Stimulated activated effector memory CD8-positive, alpha-beta T cell treated with anti-CD3 and anti-CD28 coated beads, Interleukin-12 subunit alpha, Interleukin-12 subunit beta, amount 100 ng/mL, for 72 hours (primary cell): ENCODE measurements around the gene C14orf132.
A peak's percentile ranks its signal among the peaks of the same experiment; 100 is the strongest.
"Not testable (repeated sequence)": the region's sequence is repeated elsewhere in the genome, so short reads cannot be mapped to it uniquely, and the experiment has no call there.

ENCODE experiments used
- ATAC-seq: fragments of 150-1000 bp; cut with Tn5 transposase; 2 replicates; pipeline ENCODE4 v1.10.0; 2021
- DNase-seq, 2 donors: peaks; one replicate each; pipeline ENCODE4 v3.0.0; 2021 to 2022; ENCODE audit warnings: low spot score in 2 of 2
- H3K27ac Mint-ChIP-seq: one replicate; pipeline ENCODE4 v1.8.0; 2022; ENCODE audit warnings: mild to moderate bottlenecking, mixed read lengths
- H3K36me3 Mint-ChIP-seq: one replicate; pipeline ENCODE4 v1.8.0; 2022; ENCODE audit warnings: mild to moderate bottlenecking, mixed read lengths
- H3K4me1 Mint-ChIP-seq: one replicate; pipeline ENCODE4 v1.8.0; 2022; ENCODE audit warnings: mixed read lengths
- H3K4me3 Mint-ChIP-seq: one replicate; pipeline ENCODE4 v1.8.0; 2022; ENCODE audit warnings: mild to moderate bottlenecking, mixed read lengths
- H3K9me3 Mint-ChIP-seq: one replicate; pipeline ENCODE4 v1.8.0; 2022; ENCODE audit warnings: mixed read lengths

C14orf132 gene

GRCh38 chr14:96064866-96065265, 25.7 kb downstream of the C14orf132 start:
- no peak for ATAC-seq
- H3K36me3 Mint-ChIP-seq = no peaks in the 10 kb centered on the region
- no peak for DNase-seq
- H3K4me1 Mint-ChIP-seq = no peaks in the 10 kb centered on the region
- H3K9me3 Mint-ChIP-seq = no peaks in the 10 kb centered on the region
- no peak overlapping the region for H3K4me3 Mint-ChIP-seq
- H3K27ac Mint-ChIP-seq = no peak overlapping the region

GRCh38 chr14:96065661-96066459, 26.7 kb downstream of the C14orf132 start:
- no peak overlapping the region for H3K4me3 Mint-ChIP-seq
- ATAC-seq (no peak), DNase-seq (no peak)
- H3K27ac Mint-ChIP-seq = no peak overlapping the region
- H3K9me3 Mint-ChIP-seq = no peaks in the 10 kb centered on the region
- H3K36me3 Mint-ChIP-seq = no peaks in the 10 kb centered on the region
- no peaks in the 10 kb centered on the region for H3K4me1 Mint-ChIP-seq

- no peak for DNase-seq
- Mint-ChIP-seq H3K4me1 (no peaks in the 10 kb centered on the region), H3K4me3 (no peak overlapping the region), H3K27ac (no peak overlapping the region), H3K9me3 (no peaks in the 10 kb centered on the region), H3K36me3 (no peaks in the 10 kb centered on the region)
- no peak for ATAC-seq
Observed at GRCh38 chr14:96066976-96067375, 27.8 kb downstream of the C14orf132 start.

GRCh38 chr14:96067985-96068930, 29.1 kb downstream of the C14orf132 start:
- H3K4me3 Mint-ChIP-seq = no peak overlapping the region
- ATAC-seq = no peak
- H3K36me3 Mint-ChIP-seq = no peaks in the 10 kb centered on the region
- no peaks in the 10 kb centered on the region for H3K9me3 Mint-ChIP-seq
- H3K27ac Mint-ChIP-seq = no peak overlapping the region
- no peaks in the 10 kb centered on the region for H3K4me1 Mint-ChIP-seq
- no peak for DNase-seq

GRCh38 chr14:96069421-96069820, 30.3 kb downstream of the C14orf132 start:
- Mint-ChIP-seq H3K9me3 (no peaks in the 10 kb centered on the region), H3K4me3 (no peak overlapping the region), H3K36me3 (no peaks in the 10 kb centered on the region), H3K27ac (no peak overlapping the region), H3K4me1 (no peaks in the 10 kb centered on the region)
- ATAC-seq (no peak), DNase-seq (no peak)

GRCh38 chr14:96071561-96071960, 32.4 kb downstream of the C14orf132 start:
- Mint-ChIP-seq H3K27ac (no peak overlapping the region), H3K9me3 (no peaks in the 10 kb centered on the region), H3K4me1 (no peaks in the 10 kb centered on the region), H3K36me3 (no peaks in the 10 kb centered on the region), H3K4me3 (no peak overlapping the region)
- DNase-seq = no peak
- peak; percentile 26 for ATAC-seq

GRCh38 chr14:96072076-96072475, 32.9 kb downstream of the C14orf132 start:
- Mint-ChIP-seq H3K4me1 (no peaks in the 10 kb centered on the region), H3K9me3 (no peaks in the 10 kb centered on the region), H3K27ac (no peak overlapping the region), H3K36me3 (no peaks in the 10 kb centered on the region), H3K4me3 (no peak overlapping the region)
- no peak for ATAC-seq
- no peak for DNase-seq

- no peak overlapping the region for H3K27ac Mint-ChIP-seq
- no peak for ATAC-seq
Observed at GRCh38 chr14:96072746-96073145, 33.6 kb downstream of the C14orf132 start.

GRCh38 chr14:96073260-96074039, 34.3 kb downstream of the C14orf132 start:
- H3K36me3 Mint-ChIP-seq, DNase-seq, ATAC-seq, H3K27ac Mint-ChIP-seq, H3K9me3 Mint-ChIP-seq, H3K4me1 Mint-ChIP-seq, H3K4me3 Mint-ChIP-seq: not testable (repeated sequence)

More at GRCh38 chr14:96072746-96073145, 33.6 kb downstream of the C14orf132 start:
- no peak for DNase-seq
- Mint-ChIP-seq H3K9me3 (no peaks in the 10 kb centered on the region), H3K4me3 (no peak overlapping the region), H3K4me1 (no peaks in the 10 kb centered on the region), H3K36me3 (no peaks in the 10 kb centered on the region)

GRCh38 chr14:96077983-96078624, 38.9 kb downstream of the C14orf132 start:
- Mint-ChIP-seq H3K4me3 (no peak overlapping the region), H3K9me3 (no peaks in the 10 kb centered on the region), H3K27ac (no peak overlapping the region), H3K36me3 (no peaks in the 10 kb centered on the region), H3K4me1 (no peaks in the 10 kb centered on the region)
- no peak for DNase-seq
- ATAC-seq = no peak

- H3K4me3 Mint-ChIP-seq = no peak overlapping the region
- ATAC-seq = no peak
Observed at GRCh38 chr14:96078625-96079016, 39.5 kb downstream of the C14orf132 start.

GRCh38 chr14:96079066-96079465, 39.9 kb downstream of the C14orf132 start:
- ATAC-seq (no peak), DNase-seq (no peak)
- H3K9me3 Mint-ChIP-seq = no peaks in the 10 kb centered on the region
- H3K4me1 Mint-ChIP-seq = no peaks in the 10 kb centered on the region
- no peak overlapping the region for H3K4me3 Mint-ChIP-seq
- no peak overlapping the region for H3K27ac Mint-ChIP-seq
- H3K36me3 Mint-ChIP-seq = no peaks in the 10 kb centered on the region

More at GRCh38 chr14:96078625-96079016, 39.5 kb downstream of the C14orf132 start:
- Mint-ChIP-seq H3K4me1 (no peaks in the 10 kb centered on the region), H3K27ac (no peak overlapping the region), H3K36me3 (no peaks in the 10 kb centered on the region), H3K9me3 (no peaks in the 10 kb centered on the region)
- DNase-seq = no peak

GRCh38 chr14:96080571-96080970, 41.4 kb downstream of the C14orf132 start:
- no peaks in the 10 kb centered on the region for H3K9me3 Mint-ChIP-seq
- ATAC-seq (no peak), DNase-seq (no peak)
- no peaks in the 10 kb centered on the region for H3K4me1 Mint-ChIP-seq
- no peak overlapping the region for H3K27ac Mint-ChIP-seq
- H3K36me3 Mint-ChIP-seq = no peaks in the 10 kb centered on the region
- H3K4me3 Mint-ChIP-seq = no peak overlapping the region

GRCh38 chr14:96081224-96081623, 42.1 kb downstream of the C14orf132 start:
- ATAC-seq (no peak), DNase-seq (no peak)
- H3K27ac Mint-ChIP-seq = no peak overlapping the region
- no peaks in the 10 kb centered on the region for H3K36me3 Mint-ChIP-seq
- H3K4me3 Mint-ChIP-seq = no peak overlapping the region
- no peaks in the 10 kb centered on the region for H3K4me1 Mint-ChIP-seq
- H3K9me3 Mint-ChIP-seq = no peaks in the 10 kb centered on the region
